Measurements from ENCODE around the gene CD6. TPM values are rescaled to one million over a fixed set of nuclear protein-coding genes. Genes with fewer than 3 reads are reported as not detected.
A peak's percentile ranks its signal among the peaks of the same experiment; 100 is the strongest.

CD6 gene
- total and polyA plus RNA-seq, 8 donors, result 0.23 to 2.3 (median 1.0) TPM

GRCh38 chr11:60985501-60985900 is 14.0 kb downstream of the CD6 start:
- DNase-seq, result no peak
- no peak for FAIRE-seq
- 57 to 61% methylated on average over 2 of the region's 2 CpGs for WGBS, 2 donors
- Histone ChIP-seq H3K4me3 (no peak overlapping the region), H3K4me1 (peaks cover 0 to 5% (median 0%) of the 10 kb centered on the region in 3 donors), H3K27me3 (no peaks in the 10 kb centered on the region), H3K36me3 (no peaks in the 10 kb centered on the region), H3K27ac (peak overlapping the region in 1 of 4 donors; percentile 27), H3K9me3 (no peaks in the 10 kb centered on the region)
- no peak for ATAC-seq
- no peak for TF ChIP-seq CTCF (IDR thresholded peaks at IDR 0.05)
- intact Hi-C loops (cut with DNase I), result no loop called here

- Histone ChIP-seq H3K4me3 (no peak overlapping the region), H3K9me3 (no peaks in the 10 kb centered on the region), H3K27ac (peak overlapping the region in 1 of 4 donors; percentile 27), H3K4me1 (peaks cover 0 to 5% (median 0%) of the 10 kb centered on the region in 3 donors), H3K27me3 (no peaks in the 10 kb centered on the region), H3K36me3 (no peaks in the 10 kb centered on the region)
- peak; percentile 24 to 91 (median 84) for ATAC-seq
- no peak for FAIRE-seq
- 69 to 79% methylated on average over 17 of the region's 17 CpGs for WGBS, 2 donors
- intact Hi-C loops (cut with DNase I), result no loop called here
- TF ChIP-seq CTCF (IDR thresholded peaks at IDR 0.05), result no peak
- DNase-seq, result peak in 3 of 6 donors; percentile 35 to 63 (median 53)
Measured at GRCh38 chr11:60985991-60986915, 14.8 kb downstream of the CD6 start.

GRCh38 chr11:60987577-60988277 is 16.2 kb downstream of the CD6 start:
- 88% methylated on average over 9 of the region's 9 CpGs for WGBS, 2 donors
- intact Hi-C loops (cut with DNase I), result no loop called here
- ATAC-seq (no peak), FAIRE-seq (no peak), DNase-seq (no peak)
- no peaks in the 10 kb centered on the region for H3K36me3 ChIP-seq
- H3K9me3 ChIP-seq, result no peaks in the 10 kb centered on the region
- H3K27ac ChIP-seq, result no peak overlapping the region
- peaks cover 0 to 5% (median 0%) of the 10 kb centered on the region in 3 donors for H3K4me1 ChIP-seq
- H3K27me3 ChIP-seq, result no peaks in the 10 kb centered on the region
- no peak for TF ChIP-seq CTCF (IDR thresholded peaks at IDR 0.05)
- H3K4me3 ChIP-seq, result no peak overlapping the region

GRCh38 chr11:60988658-60989057 is 17.2 kb downstream of the CD6 start:
- Histone ChIP-seq H3K36me3 (no peaks in the 10 kb centered on the region), H3K27me3 (no peaks in the 10 kb centered on the region), H3K9me3 (no peaks in the 10 kb centered on the region), H3K27ac (no peak overlapping the region), H3K4me3 (no peak overlapping the region), H3K4me1 (peaks cover 0 to 5% (median 0%) of the 10 kb centered on the region in 3 donors)
- no peak for ATAC-seq
- DNase-seq, result no peak
- no peak for FAIRE-seq
- intact Hi-C loops (cut with DNase I), result no loop called here
- TF ChIP-seq CTCF (IDR thresholded peaks at IDR 0.05), result no peak
- 87% methylated on average over 2 of the region's 2 CpGs for WGBS, 2 donors
